Measurements from ENCODE around the gene NDUFS4. TPM values are rescaled to one million over a fixed set of nuclear protein-coding genes. Genes with fewer than 3 reads are reported as not detected.

Gene NDUFS4
- total and polyA plus RNA-seq, 2 of the 4 experiments (the other 2 are of a cell fraction), result 34.2 to 70.1 TPM

- no peak overlapping the region for H3K4me3 ChIP-seq (ENCODE audit: insufficient read depth, low read depth, low read length)
- H3K27ac ChIP-seq (ENCODE audit: insufficient read depth, low read length), result no peak overlapping the region
- no TSS peak for BruUV-seq (replicated peaks)
- no peak overlapping the region for H2BK5ac ChIP-seq (ENCODE audit: low read depth, low read length, poor library complexity, severe bottlenecking)
- no peak overlapping the region for H4K8ac ChIP-seq (ENCODE audit: low read depth in 2 of 2, low read length in 2 of 2)
- H3K9me1 ChIP-seq (ENCODE audit: insufficient read depth, low read length), result no peaks in the 10 kb centered on the region
- CTCF ChIA-PET, result no interaction called here
- no peaks in the 10 kb centered on the region; the same call in 1 of the 2 replicates for H3K4me1 ChIP-seq (ENCODE audit: control insufficient read depth, insufficient read depth, low read length)
- no peak overlapping the region for H2BK20ac ChIP-seq (ENCODE audit: low read depth, low read length)
- DNase-seq (no peak), ATAC-seq (ENCODE audit: low read depth) (no peak)
- H3K4me2 ChIP-seq (ENCODE audit: low read depth, low read length), result no peak overlapping the region
- H3K18ac ChIP-seq (ENCODE audit: low read depth, low read length), result no peak overlapping the region
- intact Hi-C loops (cut with micrococcal nuclease) (no loop called here), in situ Hi-C loops (cut with MboI; ENCODE audit: low sequenced_read_pairs) (no loop called here), dilution Hi-C loops (cut with HindIII; ENCODE audit: low sequenced_read_pairs, unreplicated experiment) (no loop called here)
- POLR2A ChIA-PET (ENCODE audit: unreplicated experiment), result no interaction called here
- no peak overlapping the region for H2AK5ac ChIP-seq (ENCODE audit: low read depth, low read length)
- H4K91ac ChIP-seq (ENCODE audit: insufficient read depth, low read depth, low read length), result no peak overlapping the region
- no peak overlapping the region for H3K14ac ChIP-seq (replicated peaks; ENCODE audit: low read depth, low read length)
- H2AK9ac ChIP-seq (replicated peaks; ENCODE audit: low read depth, low read length, poor library complexity), result no peak overlapping the region
- H3K56ac ChIP-seq (ENCODE audit: extremely low read depth, insufficient read depth, low read length), result no peak overlapping the region
- no peaks in the 10 kb centered on the region for H4K20me1 ChIP-seq (ENCODE audit: insufficient read depth, low read length)
- no peak overlapping the region for H3K23ac ChIP-seq (ENCODE audit: low read depth, low read length)
- H4K5ac ChIP-seq (ENCODE audit: low read depth, low read length), result no peak overlapping the region
- H2BK120ac ChIP-seq (ENCODE audit: low read depth, low read length), result no peak overlapping the region
- H2BK15ac ChIP-seq (ENCODE audit: low read depth, low read length), result no peak overlapping the region
- no peaks in the 10 kb centered on the region for H3K9me3 ChIP-seq (ENCODE audit: control insufficient read depth, insufficient read depth, low read length)
- H3K27me3 ChIP-seq (ENCODE audit: control insufficient read depth, insufficient read depth, low read length), result no peaks in the 10 kb centered on the region
- no peak overlapping the region for H2AFZ ChIP-seq (replicated peaks; ENCODE audit: low read length, poor library complexity)
- no peak for TF ChIP-seq NFE2L2 (IDR thresholded peaks at IDR 0.05; ENCODE audit: low read depth, low read length)
- TF ChIP-seq RFX5 (IDR thresholded peaks at IDR 0.05; ENCODE audit: low read depth, low read length), result no peak
- TF ChIP-seq RAD21 (IDR thresholded peaks at IDR 0.05; ENCODE audit: low read length), result no peak
- no peak for TF ChIP-seq CTCF (conservative IDR thresholded peaks at IDR 0.05; ENCODE audit: low read depth, low read length)
- no peak for TF ChIP-seq SMC3 (IDR thresholded peaks at IDR 0.05; ENCODE audit: low read depth, low read length)
- TF ChIP-seq CHD1 (IDR thresholded peaks at IDR 0.05; ENCODE audit: low read depth, low read length), result no peak
- TF ChIP-seq BHLHE40 (IDR thresholded peaks at IDR 0.05; ENCODE audit: low read depth, low read length), result no peak
- TF ChIP-seq MXI1 (IDR thresholded peaks at IDR 0.05; ENCODE audit: borderline replicate concordance, low read depth, low read length), result no peak
- no peak for TF ChIP-seq ELK1 (IDR thresholded peaks at IDR 0.05; ENCODE audit: borderline replicate concordance, low read depth, low read length)
- no peak for TF ChIP-seq MAZ (IDR thresholded peaks at IDR 0.05; ENCODE audit: borderline replicate concordance, low read depth, low read length)
- no peak overlapping the region for H3K4ac ChIP-seq (ENCODE audit: low read depth, low read length)
- no peaks in the 10 kb centered on the region for H3K36me3 ChIP-seq (ENCODE audit: control insufficient read depth, insufficient read depth, low read length)
- 0 out of 4 replicates have a peak, but pooled peaks cover 0 to 2% of the 10 kb centered on the region in 2 experiments for H3K79me1 ChIP-seq (ENCODE audit: low read depth in 1 of 2, low read length in 2 of 2)
- H3K9ac ChIP-seq (ENCODE audit: low read depth, low read length), result no peak overlapping the region
These were observed 5.3 kb upstream of the NDUFS4 start for GRCh38 chr5:53555160-53555559.
